Measurements from ENCODE around the gene MYNN.

Gene MYNN

GRCh38 chr3:169836078-169836941 lies 63.1 kb downstream of the MYNN start:
- no peak for DNase-seq

GRCh38 chr3:169836942-169837275 lies 63.7 kb downstream of the MYNN start:
- DNase-seq: no peak

- no peak for DNase-seq
Observed at GRCh38 chr3:169838511-169839030, 65.4 kb downstream of the MYNN start.
